Nephron (organoid): ENCODE measurements around the gene ARSJ.

Source experiments
- H3K27ac Mint-ChIP-seq, 3 experiments: 2 replicates each; pipeline ENCODE4 v1.8.0; 2020; ENCODE audit warnings: mixed read lengths in 3 of 3, mild to moderate bottlenecking in 2 of 3, moderate library complexity in 1 of 3
- H3K27me3 Mint-ChIP-seq: 2 replicates; pipeline ENCODE4 v1.8.0; 2021; ENCODE audit warnings: low read depth, mild to moderate bottlenecking, moderate library complexity, mixed read lengths
- H3K36me3 Mint-ChIP-seq: 2 replicates; pipeline ENCODE4 v1.8.0; 2020; ENCODE audit warnings: low read depth, mixed read lengths
- H3K4me1 Mint-ChIP-seq: 2 replicates; pipeline ENCODE4 v1.8.0; 2020; ENCODE audit warnings: mixed read lengths
- H3K4me3 Mint-ChIP-seq, 3 experiments: 2 replicates each; pipeline ENCODE4 v1.8.0; 2020; ENCODE audit warnings: mild to moderate bottlenecking in 3 of 3, mixed read lengths in 3 of 3, moderate library complexity in 2 of 3
- H3K9me3 Mint-ChIP-seq: 2 replicates; pipeline ENCODE4 v1.8.0; 2020; ENCODE audit warnings: mixed read lengths
- CTCF ChIP-seq, 3 experiments: fragments of 200-600 bp; sonication (generic); IDR thresholded peaks; one replicate each; pipeline ENCODE4 v1.5.0; 2021; ENCODE audit warnings: antibody characterized with exemption in 3 of 3; ENCODE audit not compliant: unreplicated experiment in 3 of 3

ARSJ gene

GRCh38 chr4:113978561-113979147 lies 793 bp downstream of the ARSJ start:
- Mint-ChIP-seq H3K27ac (peak overlapping the region; percentile 78 to 90 (median 82)), H3K4me1 (peaks cover 44% of the 10 kb centered on the region), H3K27me3 (peaks cover 26% of the 10 kb centered on the region), H3K36me3 (peaks cover 7% of the 10 kb centered on the region), H3K4me3 (peak overlapping the region; percentile 92 to 94 (median 92)), H3K9me3 (peaks cover 7% of the 10 kb centered on the region)
- TF ChIP-seq CTCF (IDR thresholded peaks at IDR 0.05; ENCODE audit: unreplicated experiment in 3 of 3) = no peak

DNA sequence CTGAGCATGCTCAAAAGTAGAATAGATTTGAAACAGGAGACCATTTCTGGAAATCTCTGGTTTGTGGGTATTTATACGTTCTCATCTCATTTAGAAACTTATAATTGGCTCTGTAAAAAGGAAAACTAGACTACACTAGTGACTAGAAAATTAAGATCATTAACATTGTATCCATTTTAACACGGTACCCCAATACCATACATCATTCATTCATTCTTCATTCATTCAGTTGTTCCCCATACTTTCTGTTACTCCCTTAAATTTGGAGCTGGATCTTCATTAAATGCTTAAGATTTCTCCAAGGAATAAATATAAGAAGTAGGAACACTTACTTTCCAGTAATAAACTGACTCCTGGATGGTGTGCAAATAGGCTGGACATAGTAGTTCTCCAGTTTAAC lies 1.3 kb downstream of the ARSJ start:
- Mint-ChIP-seq H3K4me3 (peak overlapping the region; percentile 92 to 94 (median 92)), H3K36me3 (peaks cover 12% of the 10 kb centered on the region)

GRCh38 chr4:113977526-113977855 lies 2.0 kb downstream of the ARSJ start:
- peaks cover 26% of the 10 kb centered on the region for H3K27me3 Mint-ChIP-seq
- peaks cover 44% of the 10 kb centered on the region for H3K4me1 Mint-ChIP-seq
- no peak for TF ChIP-seq CTCF (IDR thresholded peaks at IDR 0.05; ENCODE audit: unreplicated experiment in 3 of 3)
- peaks cover 17% of the 10 kb centered on the region for H3K36me3 Mint-ChIP-seq
- H3K27ac Mint-ChIP-seq = peak overlapping the region in 2 of 3 experiments; percentile 49 to 72
- peaks cover 3% of the 10 kb centered on the region for H3K9me3 Mint-ChIP-seq
- H3K4me3 Mint-ChIP-seq = peak overlapping the region; percentile 92 to 94 (median 92)

More for the DNA sequence above, 1.3 kb downstream of the ARSJ start:
- Mint-ChIP-seq H3K27me3 (peaks cover 26% of the 10 kb centered on the region), H3K27ac (peak overlapping the region in 1 of 3 experiments; percentile 82), H3K9me3 (peaks cover 3% of the 10 kb centered on the region), H3K4me1 (peaks cover 44% of the 10 kb centered on the region)
- TF ChIP-seq CTCF (IDR thresholded peaks at IDR 0.05; ENCODE audit: unreplicated experiment in 3 of 3) = no peak

DNA sequence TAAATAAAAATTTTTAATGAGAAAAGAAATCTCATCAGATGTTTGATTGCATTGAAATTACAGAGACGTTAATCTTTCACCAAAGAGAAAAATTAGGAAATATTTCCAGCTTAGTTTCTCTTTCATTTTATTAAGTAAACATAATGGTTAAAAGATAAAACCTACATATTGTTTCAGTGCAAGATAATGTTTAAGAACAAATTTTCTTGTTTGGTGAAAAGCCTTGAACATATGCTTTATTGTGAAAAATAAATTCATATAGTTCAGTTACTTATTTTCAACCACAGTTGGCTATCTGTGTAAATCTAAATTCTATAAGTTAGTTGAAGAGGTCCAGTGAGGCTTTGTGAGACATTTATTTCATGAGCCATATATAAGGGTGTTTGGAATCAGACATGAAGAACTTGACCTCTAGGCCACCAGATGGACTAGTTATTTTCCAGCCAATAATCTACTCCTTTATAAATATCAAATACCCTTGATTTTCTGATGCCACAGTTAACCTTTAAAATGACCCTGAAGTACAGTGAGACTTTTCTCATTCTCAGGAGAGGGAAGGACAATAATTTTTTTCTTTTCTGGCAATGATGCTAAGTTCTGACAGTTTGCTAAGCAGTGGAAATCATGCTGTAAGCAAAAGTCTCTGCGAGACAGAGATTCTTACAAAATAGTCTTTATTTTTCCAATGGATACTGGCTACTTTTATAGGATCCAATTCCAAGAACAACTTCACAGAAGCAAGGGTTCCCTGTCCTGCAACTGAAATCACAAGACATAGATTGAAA lies 2.5 kb downstream of the ARSJ start:
- Mint-ChIP-seq H3K9me3 (peaks cover 3% of the 10 kb centered on the region), H3K4me1 (peaks cover 41% of the 10 kb centered on the region), H3K36me3 (peaks cover 17% of the 10 kb centered on the region), H3K4me3 (peak overlapping the region; percentile 92 to 94 (median 92)), H3K27me3 (peaks cover 26% of the 10 kb centered on the region), H3K27ac (peak overlapping the region; percentile 6 to 72 (median 49))
- no peak for TF ChIP-seq CTCF (IDR thresholded peaks at IDR 0.05; ENCODE audit: unreplicated experiment in 3 of 3)

GRCh38 chr4:113975578-113975977 lies 3.9 kb downstream of the ARSJ start:
- H3K36me3 Mint-ChIP-seq = peaks cover 17% of the 10 kb centered on the region
- H3K4me1 Mint-ChIP-seq = peaks cover 31% of the 10 kb centered on the region
- H3K27me3 Mint-ChIP-seq = peaks cover 21% of the 10 kb centered on the region
- H3K9me3 Mint-ChIP-seq = peaks cover 3% of the 10 kb centered on the region
- H3K27ac Mint-ChIP-seq = no peak overlapping the region
- TF ChIP-seq CTCF (IDR thresholded peaks at IDR 0.05; ENCODE audit: unreplicated experiment in 3 of 3) = no peak
- H3K4me3 Mint-ChIP-seq = peak overlapping the region; percentile 55 to 73 (median 71)
